ENCODE results near the gene PTPN5.

PTPN5 gene

DNA sequence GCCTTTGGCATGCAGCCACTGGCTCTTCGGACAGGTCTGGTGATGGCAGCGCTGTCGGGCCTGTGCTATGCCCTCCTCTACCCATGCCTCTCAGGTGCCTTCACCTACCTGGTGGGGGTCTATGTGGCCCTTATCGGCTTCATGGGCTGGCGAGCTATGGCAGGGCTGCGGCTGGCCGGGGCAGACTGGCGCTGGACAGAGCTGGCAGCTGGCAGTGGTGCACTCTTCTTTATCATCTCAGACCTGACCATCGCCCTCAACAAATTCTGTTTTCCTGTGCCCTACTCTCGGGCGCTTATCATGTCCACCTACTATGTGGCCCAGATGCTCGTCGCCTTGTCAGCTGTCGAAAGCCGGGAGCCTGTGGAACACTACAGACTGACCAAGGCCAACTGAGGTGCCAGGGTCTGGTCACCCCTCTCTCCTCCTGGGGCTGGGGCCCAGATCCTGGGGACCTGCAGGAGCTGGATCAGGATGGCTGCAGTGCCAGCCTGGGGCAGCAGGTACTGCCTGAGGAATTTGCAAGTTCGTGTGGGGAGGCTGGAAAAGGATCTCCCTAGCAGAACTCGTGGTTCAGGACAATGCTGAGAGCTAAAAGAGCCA lies 89.9 kb downstream of the PTPN5 start:
- TF ChIP-seq EZH2phosphoT487 (IDR thresholded peaks at IDR 0.05; ENCODE audit: low read length) (no peak), EZH2 (optimal IDR thresholded peaks at IDR 0.05; ENCODE audit: low read depth, low read length) (no peak)
- TF ChIP-seq, protein P1, sequence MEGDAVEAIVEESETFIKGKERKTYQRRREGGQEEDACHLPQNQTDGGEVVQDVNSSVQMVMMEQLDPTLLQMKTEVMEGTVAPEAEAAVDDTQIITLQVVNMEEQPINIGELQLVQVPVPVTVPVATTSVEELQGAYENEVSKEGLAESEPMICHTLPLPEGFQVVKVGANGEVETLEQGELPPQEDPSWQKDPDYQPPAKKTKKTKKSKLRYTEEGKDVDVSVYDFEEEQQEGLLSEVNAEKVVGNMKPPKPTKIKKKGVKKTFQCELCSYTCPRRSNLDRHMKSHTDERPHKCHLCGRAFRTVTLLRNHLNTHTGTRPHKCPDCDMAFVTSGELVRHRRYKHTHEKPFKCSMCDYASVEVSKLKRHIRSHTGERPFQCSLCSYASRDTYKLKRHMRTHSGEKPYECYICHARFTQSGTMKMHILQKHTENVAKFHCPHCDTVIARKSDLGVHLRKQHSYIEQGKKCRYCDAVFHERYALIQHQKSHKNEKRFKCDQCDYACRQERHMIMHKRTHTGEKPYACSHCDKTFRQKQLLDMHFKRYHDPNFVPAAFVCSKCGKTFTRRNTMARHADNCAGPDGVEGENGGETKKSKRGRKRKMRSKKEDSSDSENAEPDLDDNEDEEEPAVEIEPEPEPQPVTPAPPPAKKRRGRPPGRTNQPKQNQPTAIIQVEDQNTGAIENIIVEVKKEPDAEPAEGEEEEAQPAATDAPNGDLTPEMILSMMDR (IDR thresholded peaks at IDR 0.05; ENCODE audit: low read length), result no peak
- no peaks in the 10 kb centered on the region for H3K79me2 ChIP-seq (ENCODE audit: low read length)
- H3K9me3 ChIP-seq (replicated peaks; ENCODE audit: insufficient read depth, low read length), result no peaks in the 10 kb centered on the region
- DNase-seq, result no peak
- H3K4me3 ChIP-seq (ENCODE audit: low read length), result no peak overlapping the region
- H3K9ac ChIP-seq (ENCODE audit: low read length), result no peak overlapping the region
- no peaks in the 10 kb centered on the region for H3F3A ChIP-seq (ENCODE audit: insufficient read depth, low read length)
- H3K27ac ChIP-seq (ENCODE audit: low read length), result no peak overlapping the region
- H4K20me1 ChIP-seq (ENCODE audit: insufficient read depth, low read length), result no peaks in the 10 kb centered on the region
- H2AFZ ChIP-seq (ENCODE audit: low read length), result no peak overlapping the region
- no peak overlapping the region for H3K4me2 ChIP-seq (ENCODE audit: low read depth, low read length)
- no peaks in the 10 kb centered on the region for H3K36me3 ChIP-seq (replicated peaks; ENCODE audit: insufficient read depth, low read length)
- H3K27me3 ChIP-seq (replicated peaks; ENCODE audit: insufficient read depth, low read length), result peaks cover 19% of the 10 kb centered on the region
- no peaks in the 10 kb centered on the region for H3K9me2 ChIP-seq (replicated peaks; ENCODE audit: insufficient read depth, low read length)
- no peaks in the 10 kb centered on the region for H3K4me1 ChIP-seq (ENCODE audit: low read length)

DNA sequence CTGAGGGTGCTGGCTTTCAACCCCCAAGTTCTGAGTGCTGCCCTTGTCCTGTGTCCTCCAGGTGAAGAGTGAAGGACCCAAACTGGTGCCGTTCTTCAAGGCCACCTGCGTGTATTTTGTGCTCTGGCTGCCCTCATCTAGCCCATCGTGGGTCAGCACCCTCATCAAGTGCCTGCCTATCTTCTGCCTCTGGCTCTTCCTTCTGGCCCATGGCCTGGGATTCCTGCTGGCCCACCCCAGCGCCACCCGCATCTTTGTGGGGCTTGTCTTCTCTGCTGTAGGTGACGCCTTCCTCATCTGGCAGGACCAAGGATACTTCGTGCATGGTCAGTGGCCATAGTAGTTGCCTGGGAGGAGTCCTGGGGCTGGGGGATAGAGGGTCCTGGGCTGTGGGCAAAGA lies 90.7 kb downstream of the PTPN5 start:
- no peak overlapping the region for H3K27ac ChIP-seq (ENCODE audit: low read length)
- H3K9me2 ChIP-seq (replicated peaks; ENCODE audit: insufficient read depth, low read length), result no peaks in the 10 kb centered on the region
- no peaks in the 10 kb centered on the region for H3K4me1 ChIP-seq (ENCODE audit: low read length)
- TF ChIP-seq EZH2 (optimal IDR thresholded peaks at IDR 0.05; ENCODE audit: low read depth, low read length) (no peak), EZH2phosphoT487 (IDR thresholded peaks at IDR 0.05; ENCODE audit: low read length) (no peak)
- TF ChIP-seq, protein P1 (IDR thresholded peaks at IDR 0.05; ENCODE audit: low read length), result no peak
- no peak for DNase-seq
- H3F3A ChIP-seq (ENCODE audit: insufficient read depth, low read length), result no peaks in the 10 kb centered on the region
- H4K20me1 ChIP-seq (ENCODE audit: insufficient read depth, low read length), result no peaks in the 10 kb centered on the region
- peaks cover 13% of the 10 kb centered on the region; the same call in 1 of the 2 replicates for H3K27me3 ChIP-seq (replicated peaks; ENCODE audit: insufficient read depth, low read length)
- no peaks in the 10 kb centered on the region for H3K9me3 ChIP-seq (replicated peaks; ENCODE audit: insufficient read depth, low read length)
- no peaks in the 10 kb centered on the region for H3K79me2 ChIP-seq (ENCODE audit: low read length)
- H3K4me2 ChIP-seq (ENCODE audit: low read depth, low read length), result no peak overlapping the region
- H3K4me3 ChIP-seq (ENCODE audit: low read length), result no peak overlapping the region
- H3K9ac ChIP-seq (ENCODE audit: low read length), result no peak overlapping the region
- no peaks in the 10 kb centered on the region for H3K36me3 ChIP-seq (replicated peaks; ENCODE audit: insufficient read depth, low read length)
- H2AFZ ChIP-seq (ENCODE audit: low read length), result no peak overlapping the region

DNA sequence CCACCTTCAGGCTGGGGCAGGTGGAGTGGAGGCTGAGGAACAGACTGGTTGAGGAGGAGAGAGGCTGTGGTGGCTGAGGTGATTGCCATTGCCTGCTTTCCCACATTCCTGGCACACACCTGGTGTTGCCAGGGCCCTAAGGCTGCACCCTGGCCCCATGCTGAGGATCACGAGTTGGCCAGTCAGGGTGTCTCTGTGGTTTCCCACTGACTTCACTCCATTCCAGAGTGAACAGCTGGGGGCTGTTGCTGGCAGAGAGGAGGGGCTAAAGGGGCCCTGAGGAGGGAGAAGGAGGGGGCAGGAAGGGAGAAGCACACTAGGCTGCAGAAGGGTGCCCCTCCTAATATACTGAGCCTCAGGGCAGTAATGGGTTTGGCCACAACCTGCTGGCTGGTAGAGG lies 91.2 kb downstream of the PTPN5 start:
- no peaks in the 10 kb centered on the region for H3K79me2 ChIP-seq (ENCODE audit: low read length)
- H3K9me2 ChIP-seq (replicated peaks; ENCODE audit: insufficient read depth, low read length), result no peaks in the 10 kb centered on the region
- H3K4me3 ChIP-seq (ENCODE audit: low read length), result no peak overlapping the region
- H3K9me3 ChIP-seq (replicated peaks; ENCODE audit: insufficient read depth, low read length), result no peaks in the 10 kb centered on the region
- TF ChIP-seq EZH2phosphoT487 (IDR thresholded peaks at IDR 0.05; ENCODE audit: low read length) (no peak), EZH2 (optimal IDR thresholded peaks at IDR 0.05; ENCODE audit: low read depth, low read length) (no peak)
- TF ChIP-seq, protein P1 (IDR thresholded peaks at IDR 0.05; ENCODE audit: low read length), result no peak
- no peaks in the 10 kb centered on the region for H3K4me1 ChIP-seq (ENCODE audit: low read length)
- H3F3A ChIP-seq (ENCODE audit: insufficient read depth, low read length), result no peaks in the 10 kb centered on the region
- H4K20me1 ChIP-seq (ENCODE audit: insufficient read depth, low read length), result no peaks in the 10 kb centered on the region
- H2AFZ ChIP-seq (ENCODE audit: low read length), result no peak overlapping the region
- H3K36me3 ChIP-seq (replicated peaks; ENCODE audit: insufficient read depth, low read length), result no peaks in the 10 kb centered on the region
- H3K27ac ChIP-seq (ENCODE audit: low read length), result no peak overlapping the region
- no peak overlapping the region for H3K4me2 ChIP-seq (ENCODE audit: low read depth, low read length)
- peaks cover 8% of the 10 kb centered on the region; the same call in 1 of the 2 replicates for H3K27me3 ChIP-seq (replicated peaks; ENCODE audit: insufficient read depth, low read length)
- no peak for DNase-seq
- H3K9ac ChIP-seq (ENCODE audit: low read length), result no peak overlapping the region
